ENCODE results near the gene PLEKHA5.

Gene PLEKHA5

GRCh38 chr12:19277711-19278110, 148.2 kb downstream of the PLEKHA5 start:
- DNase-seq (ENCODE audit: extremely low read depth, low read depth), result no peak

GRCh38 chr12:19278407-19278806, 148.9 kb downstream of the PLEKHA5 start:
- no peak for DNase-seq (ENCODE audit: extremely low read depth, low read depth)
- TF ChIP-seq, protein P1, sequence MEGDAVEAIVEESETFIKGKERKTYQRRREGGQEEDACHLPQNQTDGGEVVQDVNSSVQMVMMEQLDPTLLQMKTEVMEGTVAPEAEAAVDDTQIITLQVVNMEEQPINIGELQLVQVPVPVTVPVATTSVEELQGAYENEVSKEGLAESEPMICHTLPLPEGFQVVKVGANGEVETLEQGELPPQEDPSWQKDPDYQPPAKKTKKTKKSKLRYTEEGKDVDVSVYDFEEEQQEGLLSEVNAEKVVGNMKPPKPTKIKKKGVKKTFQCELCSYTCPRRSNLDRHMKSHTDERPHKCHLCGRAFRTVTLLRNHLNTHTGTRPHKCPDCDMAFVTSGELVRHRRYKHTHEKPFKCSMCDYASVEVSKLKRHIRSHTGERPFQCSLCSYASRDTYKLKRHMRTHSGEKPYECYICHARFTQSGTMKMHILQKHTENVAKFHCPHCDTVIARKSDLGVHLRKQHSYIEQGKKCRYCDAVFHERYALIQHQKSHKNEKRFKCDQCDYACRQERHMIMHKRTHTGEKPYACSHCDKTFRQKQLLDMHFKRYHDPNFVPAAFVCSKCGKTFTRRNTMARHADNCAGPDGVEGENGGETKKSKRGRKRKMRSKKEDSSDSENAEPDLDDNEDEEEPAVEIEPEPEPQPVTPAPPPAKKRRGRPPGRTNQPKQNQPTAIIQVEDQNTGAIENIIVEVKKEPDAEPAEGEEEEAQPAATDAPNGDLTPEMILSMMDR (IDR thresholded peaks at IDR 0.05; ENCODE audit: low read depth, low read length), result no peak

More at GRCh38 chr12:19277711-19278110, 148.2 kb downstream of the PLEKHA5 start:
- TF ChIP-seq, protein P1 (IDR thresholded peaks at IDR 0.05; ENCODE audit: low read depth, low read length), result no peak

DNA sequence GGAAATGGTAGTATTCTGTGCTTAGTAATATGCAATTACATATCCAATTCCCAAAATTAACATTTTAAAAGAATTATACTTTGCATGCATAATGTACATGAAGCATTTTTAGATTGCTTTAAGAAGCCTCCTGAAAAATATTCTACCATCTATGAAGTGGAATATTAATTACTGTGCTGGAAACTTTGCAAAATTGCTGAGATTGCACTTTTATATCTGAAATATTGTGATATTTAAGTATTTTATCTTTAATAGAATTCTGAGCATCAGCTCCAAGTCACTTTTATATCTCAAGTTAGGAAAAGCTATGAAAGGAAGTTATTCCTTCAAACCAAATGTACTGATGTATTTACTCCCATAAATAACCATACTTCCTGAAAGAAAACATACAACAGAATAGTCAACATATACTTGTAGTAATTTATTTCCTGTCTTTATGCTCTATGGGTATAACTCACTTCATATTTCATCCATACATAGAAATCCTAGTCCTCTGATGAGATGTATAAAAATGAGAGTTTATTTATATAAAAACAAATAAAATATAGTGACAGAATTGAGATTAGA, 152.7 kb downstream of the PLEKHA5 start:
- TF ChIP-seq, protein P1 (IDR thresholded peaks at IDR 0.05; ENCODE audit: low read depth, low read length), result no peak
- no peak for DNase-seq (ENCODE audit: extremely low read depth, low read depth)

DNA sequence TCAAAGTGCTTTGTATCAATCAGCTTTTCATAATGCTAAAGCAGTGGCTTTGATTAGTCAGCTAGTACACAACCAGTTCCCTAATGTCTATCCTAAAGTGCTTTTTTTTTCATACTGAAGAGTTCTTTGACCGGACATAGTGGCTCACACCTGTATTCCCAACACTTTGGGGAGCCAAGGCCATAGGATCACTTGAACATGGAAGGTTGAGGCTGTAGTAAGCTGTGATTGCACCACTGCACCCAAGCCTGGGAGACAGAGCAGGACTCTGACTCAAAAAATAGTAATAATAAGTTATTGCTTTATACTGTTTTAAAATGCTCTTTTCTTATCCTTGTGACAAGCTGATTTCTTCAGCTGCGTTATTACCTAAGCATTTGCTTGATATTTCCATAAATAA, 155.1 kb downstream of the PLEKHA5 start:
- DNase-seq (ENCODE audit: extremely low read depth, low read depth), result no peak
- TF ChIP-seq, protein P1 (IDR thresholded peaks at IDR 0.05; ENCODE audit: low read depth, low read length), result no peak

- no peak for DNase-seq (ENCODE audit: extremely low read depth, low read depth)
- TF ChIP-seq, protein P1 (IDR thresholded peaks at IDR 0.05; ENCODE audit: low read depth, low read length), result no peak
These were observed 156.4 kb downstream of the PLEKHA5 start for GRCh38 chr12:19285793-19286448.

DNA sequence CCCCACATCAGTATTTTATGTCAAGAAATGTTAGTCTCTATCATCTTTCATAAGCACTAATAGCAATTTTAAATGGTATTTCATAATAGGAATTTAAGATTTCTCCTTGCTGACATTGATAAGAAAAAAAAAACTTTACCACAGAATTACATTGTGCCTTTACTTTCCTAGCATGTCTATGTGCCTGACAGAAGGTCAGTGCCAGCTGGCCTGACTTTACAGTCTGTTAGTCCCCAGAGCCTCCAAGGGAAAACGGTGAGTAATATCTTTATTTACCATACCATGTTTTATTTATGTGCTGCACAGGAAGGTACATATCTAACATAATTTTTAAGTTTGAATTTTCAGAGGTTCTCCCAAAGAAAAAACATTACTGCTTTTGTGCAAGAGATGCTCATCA, 157.8 kb downstream of the PLEKHA5 start:
- no peak for DNase-seq (ENCODE audit: extremely low read depth, low read depth)
- TF ChIP-seq, protein P1 (IDR thresholded peaks at IDR 0.05; ENCODE audit: low read depth, low read length), result no peak

GRCh38 chr12:19288161-19288560, 158.6 kb downstream of the PLEKHA5 start:
- TF ChIP-seq, protein P1 (IDR thresholded peaks at IDR 0.05; ENCODE audit: low read depth, low read length), result no peak
- no peak for DNase-seq (ENCODE audit: extremely low read depth, low read depth)

Data from AG09319 (cell line).